Caki2 (cell line): ENCODE measurements around the gene SOAT1. TPM values are rescaled to one million over a fixed set of nuclear protein-coding genes. Genes with fewer than 3 reads are reported as not detected.
A peak's percentile ranks its signal among the peaks of the same experiment; 100 is the strongest.
"Not testable (repeated sequence)": the region's sequence is repeated elsewhere in the genome, so short reads cannot be mapped to it uniquely, and the experiment has no call there.

ENCODE experiments used
- DNase-seq: peaks from one replicate; pipeline ENCODE4 v3.0.0-alpha.2; 2015; ENCODE audit warnings: low read depth
- in situ Hi-C: cut with HindIII; loops from 2 replicates; pipeline ENCODE4 v1.10.0; 2016; ENCODE audit warnings: low sequenced_read_pairs, low pct_unique_long_range_greater_than_20kb, mixed read lengths
- total RNA-seq: library from RNA; depleted of rRNA; stranded (reverse); fragments of >200 nt; shearing (Covaris generic); gene quantifications from 2 replicates; pipeline ENCODE4 v1.2.3, GENCODE V29; 2014; ENCODE audit warnings: low replicate concordance

The SOAT1 gene
- total RNA-seq, 1 experiment from 2014 or later: 16.2 TPM

DNA sequence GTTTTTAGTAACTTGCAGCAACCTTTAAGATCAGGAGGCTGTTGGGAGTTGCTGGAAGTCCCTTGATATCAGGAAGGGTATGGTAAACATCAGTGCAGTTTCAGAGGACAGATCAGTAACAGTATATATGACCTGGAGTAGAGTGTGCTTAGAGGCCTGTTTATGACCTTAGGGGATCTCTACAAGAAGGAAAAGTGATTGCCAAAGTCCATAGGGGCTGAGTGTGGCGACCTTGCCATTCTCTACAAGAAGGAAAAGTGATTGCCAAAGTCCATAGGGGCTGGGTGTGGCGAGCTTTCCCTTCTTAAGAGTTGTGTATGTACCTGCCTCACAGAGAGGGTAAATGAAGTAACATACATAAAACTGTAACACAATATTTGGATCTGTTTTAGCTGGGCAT is 43.7 kb downstream of the SOAT1 start:
- in situ Hi-C loops: no loop called here
- no peak for DNase-seq

DNA sequence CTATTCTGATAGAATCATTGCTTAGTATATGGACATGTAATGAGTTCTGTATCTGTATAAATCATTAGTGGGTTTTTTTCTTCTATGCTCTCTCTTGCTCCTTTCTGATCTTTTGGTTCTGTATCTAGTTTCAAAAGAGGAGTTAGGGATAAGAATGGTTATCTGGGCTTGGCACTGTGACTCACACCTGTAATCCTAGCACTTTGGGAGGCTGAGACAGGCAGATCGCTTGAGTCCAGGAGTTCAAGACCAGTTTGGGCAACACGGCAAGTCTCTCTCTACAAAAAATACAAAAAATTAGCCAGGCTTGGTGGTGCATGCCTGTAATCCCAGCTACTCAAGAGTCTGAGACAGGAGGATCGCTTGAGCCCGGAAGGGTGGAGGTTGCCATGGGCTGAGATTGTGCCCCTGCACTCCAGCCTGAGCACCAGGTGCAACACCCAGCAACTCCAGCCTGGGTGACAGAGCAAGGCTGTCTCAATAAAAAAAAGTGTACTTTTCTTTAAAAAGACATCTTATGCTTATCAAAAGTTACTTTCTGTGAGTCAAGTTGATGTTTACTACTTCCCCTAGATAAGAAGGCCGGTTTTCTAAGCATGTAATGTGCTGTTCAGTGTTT is 44.5 kb downstream of the SOAT1 start:
- in situ Hi-C loops: no loop called here

DNA sequence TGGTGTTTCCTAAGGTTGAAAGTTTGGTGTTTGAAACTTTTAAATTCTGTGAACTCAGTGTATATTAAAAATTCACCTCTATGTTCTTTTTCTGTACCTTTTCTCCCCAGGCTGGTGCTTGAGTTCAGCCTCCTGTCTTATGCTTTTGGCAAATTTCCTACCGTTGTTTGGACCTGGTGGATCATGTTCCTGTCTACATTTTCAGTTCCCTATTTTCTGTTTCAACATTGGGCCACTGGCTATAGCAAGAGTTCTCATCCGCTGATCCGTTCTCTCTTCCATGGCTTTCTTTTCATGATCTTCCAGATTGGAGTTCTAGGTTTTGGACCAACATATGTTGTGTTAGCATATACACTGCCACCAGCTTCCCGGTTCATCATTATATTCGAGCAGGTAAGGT is 47.3 kb downstream of the SOAT1 start:
- in situ Hi-C loops: no loop called here
- DNase-seq: no peak

More for the DNA sequence above, 44.5 kb downstream of the SOAT1 start:
- no peak for DNase-seq

DNA sequence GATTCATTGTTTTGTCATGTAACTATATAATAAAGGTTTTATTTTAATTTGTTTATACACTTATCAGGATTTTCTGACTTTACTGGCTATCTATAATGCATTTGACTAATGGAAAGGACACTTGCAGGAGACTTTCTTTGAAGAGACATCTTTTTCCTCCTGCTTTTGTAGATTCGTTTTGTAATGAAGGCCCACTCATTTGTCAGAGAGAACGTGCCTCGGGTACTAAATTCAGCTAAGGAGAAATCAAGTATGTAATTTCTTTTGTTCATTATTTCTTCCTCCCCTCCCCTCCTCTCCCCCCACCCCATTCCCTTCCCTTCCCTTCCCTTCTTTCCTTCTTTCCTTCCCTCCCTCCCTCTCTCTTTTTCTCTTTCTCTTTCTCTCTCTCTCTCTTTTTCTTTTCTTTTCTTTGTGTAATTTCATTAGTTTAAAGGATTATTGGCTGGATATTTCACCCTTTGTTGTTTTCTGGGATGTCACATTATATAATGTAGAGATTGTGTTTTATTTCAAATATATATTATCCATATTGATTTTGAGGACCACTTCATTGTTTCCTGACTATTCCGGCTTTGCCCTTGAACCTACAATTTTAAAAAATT is 48.4 kb downstream of the SOAT1 start:
- in situ Hi-C loops: no loop called here

DNA sequence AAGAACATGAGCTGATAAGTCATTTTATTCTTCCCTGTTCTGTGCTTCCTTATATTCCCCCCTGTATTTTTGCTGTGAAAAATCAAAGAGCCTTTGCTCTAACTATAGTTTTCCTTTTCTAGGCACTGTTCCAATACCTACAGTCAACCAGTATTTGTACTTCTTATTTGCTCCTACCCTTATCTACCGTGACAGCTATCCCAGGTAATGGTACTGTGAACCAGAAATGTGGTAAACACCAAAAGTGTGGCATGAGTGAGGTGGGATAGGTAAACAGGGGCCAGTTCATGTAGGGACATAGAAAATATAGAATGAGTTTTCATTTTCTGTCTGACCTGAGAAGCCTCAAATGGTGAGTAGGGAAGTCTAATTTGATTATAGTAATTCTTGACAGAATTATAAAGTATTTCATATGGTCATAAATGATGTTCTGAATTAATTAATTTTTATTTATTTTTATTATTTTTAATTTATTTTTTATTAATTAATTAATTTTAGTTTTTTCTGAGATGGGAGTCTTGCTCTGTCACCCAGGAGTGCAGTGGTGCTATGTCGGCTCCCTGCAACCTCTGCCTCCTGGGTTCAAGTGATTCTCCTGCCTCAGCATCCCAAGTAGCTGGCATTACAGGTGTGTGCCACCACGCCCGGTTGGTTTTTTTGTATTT is 49.3 kb downstream of the SOAT1 start:
- in situ Hi-C loops: no loop called here
- DNase-seq: no peak

More for the DNA sequence above, 48.4 kb downstream of the SOAT1 start:
- DNase-seq: no peak

DNA sequence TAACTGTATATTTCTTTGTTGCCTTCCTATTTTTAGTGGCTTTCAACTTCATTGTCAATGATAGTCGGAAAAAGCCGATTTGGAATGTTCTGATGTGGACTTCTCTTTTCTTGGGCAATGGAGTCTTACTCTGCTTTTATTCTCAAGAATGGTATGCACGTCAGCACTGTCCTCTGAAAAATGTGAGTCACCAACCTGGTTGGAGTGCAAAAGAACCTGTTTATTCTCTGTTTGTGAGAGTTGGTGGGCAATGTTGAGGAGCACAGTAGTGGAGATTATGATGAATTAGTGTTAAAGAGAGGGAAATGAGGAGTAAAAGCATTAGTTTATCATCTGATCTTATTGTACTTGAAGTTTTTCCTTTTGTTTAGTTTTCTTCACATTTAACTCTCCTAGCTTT is 57.7 kb downstream of the SOAT1 start:
- in situ Hi-C loops: no loop called here

DNA sequence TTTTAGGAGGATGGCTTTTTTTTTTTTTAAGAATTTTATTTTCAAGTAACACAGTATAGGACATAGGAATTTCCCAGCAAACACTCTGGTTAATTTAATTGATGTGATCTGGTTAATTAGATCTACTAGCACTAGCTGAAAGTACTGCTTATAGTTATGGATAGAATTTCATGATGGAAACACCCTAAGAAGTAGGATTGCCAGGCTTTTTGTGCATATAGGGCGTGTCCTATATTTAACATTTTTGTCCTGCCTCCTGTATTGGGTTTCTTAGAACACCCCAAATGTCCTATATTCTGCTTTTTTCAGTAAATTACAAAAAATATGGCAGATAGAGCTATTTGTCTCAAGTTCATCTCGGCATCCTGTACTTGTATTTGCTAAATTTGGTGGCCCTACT is 58.6 kb downstream of the SOAT1 start:
- no peak for DNase-seq
- in situ Hi-C loops: no loop called here

More for the DNA sequence above, 57.7 kb downstream of the SOAT1 start:
- no peak for DNase-seq

DNA sequence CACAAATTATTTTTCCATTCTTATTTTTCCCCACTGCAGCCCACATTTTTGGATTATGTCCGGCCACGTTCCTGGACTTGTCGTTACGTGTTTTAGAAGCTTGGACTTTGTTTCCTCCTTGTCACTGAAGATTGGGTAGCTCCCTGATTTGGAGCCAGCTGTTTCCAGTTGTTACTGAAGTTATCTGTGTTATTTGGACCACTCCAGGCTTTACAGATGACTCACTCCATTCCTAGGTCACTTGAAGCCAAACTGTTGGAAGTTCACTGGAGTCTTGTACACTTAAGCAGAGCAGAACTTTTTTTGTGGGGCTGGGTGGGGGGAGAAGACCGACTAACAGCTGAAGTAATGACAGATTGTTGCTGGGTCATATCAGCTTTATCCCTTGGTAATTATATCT is 59.9 kb downstream of the SOAT1 start:
- no peak for DNase-seq

DNA sequence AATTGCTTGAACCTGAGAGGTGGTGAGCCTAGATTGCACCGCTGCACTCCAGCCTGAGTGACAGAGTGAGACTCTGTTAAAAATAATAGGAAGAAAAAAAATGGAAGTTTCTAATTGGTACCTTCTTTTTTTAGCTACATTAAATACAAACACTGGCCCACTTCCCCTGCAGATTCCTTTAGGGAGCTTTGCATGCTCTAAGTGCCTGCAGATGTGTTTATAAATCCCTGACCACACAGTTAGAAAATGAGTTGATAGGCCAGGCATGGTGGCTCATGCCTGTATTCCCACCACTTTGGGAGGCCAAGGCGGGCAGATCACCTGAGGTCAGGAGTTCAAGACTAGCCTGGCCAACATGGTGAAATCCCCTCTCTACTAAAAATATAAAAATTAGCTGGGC is 68.0 kb downstream of the SOAT1 start:
- DNase-seq, in situ Hi-C loops: not testable (repeated sequence)

More for the DNA sequence above, 59.9 kb downstream of the SOAT1 start:
- in situ Hi-C loops: no loop called here

DNA sequence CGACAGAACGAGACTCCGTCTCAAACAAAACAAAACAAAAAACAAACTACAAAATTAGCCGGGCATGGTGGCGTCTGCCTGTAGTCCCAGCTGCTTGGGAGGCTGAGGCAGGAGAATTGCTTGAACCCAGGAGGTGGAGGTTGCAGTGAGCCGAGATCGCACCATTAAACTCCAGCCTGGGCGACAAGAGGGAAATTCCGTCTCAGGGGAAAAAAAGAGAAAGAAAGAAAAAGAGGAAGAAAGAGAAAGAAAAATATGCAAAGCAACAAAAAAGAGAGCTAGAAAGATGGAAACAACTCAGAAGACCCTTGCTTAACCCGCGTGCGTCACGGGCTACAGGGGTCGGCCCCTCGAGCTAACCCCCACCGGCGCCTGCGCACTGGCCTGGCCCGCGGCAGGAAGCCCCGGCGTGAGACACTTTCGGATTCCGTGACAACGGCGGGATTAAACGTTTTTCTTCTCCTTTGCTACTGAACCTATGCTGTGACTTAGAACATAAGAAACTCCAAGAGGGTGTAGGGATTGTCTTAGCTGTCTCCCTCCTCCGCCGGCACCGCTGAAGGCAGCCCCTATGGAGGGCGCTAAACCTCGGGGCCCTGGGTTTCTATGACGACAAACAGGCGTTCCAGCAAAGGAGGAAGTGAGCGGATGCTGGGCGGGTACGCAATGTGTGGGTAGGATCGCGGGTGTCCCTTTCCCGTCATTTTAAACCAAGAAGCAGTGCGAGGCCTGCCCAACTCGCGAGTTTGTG is 71.9 kb downstream of the SOAT1 start, which contains the start of gene AXDND1:
TSS of gene AXDND1 (plus strand) at position 630 of the 751 bp plus-strand sequence. CDS start 539 bp downstream, outside the sequence.
- peak; percentile 84 for DNase-seq
- in situ Hi-C loops: no loop called here

DNA sequence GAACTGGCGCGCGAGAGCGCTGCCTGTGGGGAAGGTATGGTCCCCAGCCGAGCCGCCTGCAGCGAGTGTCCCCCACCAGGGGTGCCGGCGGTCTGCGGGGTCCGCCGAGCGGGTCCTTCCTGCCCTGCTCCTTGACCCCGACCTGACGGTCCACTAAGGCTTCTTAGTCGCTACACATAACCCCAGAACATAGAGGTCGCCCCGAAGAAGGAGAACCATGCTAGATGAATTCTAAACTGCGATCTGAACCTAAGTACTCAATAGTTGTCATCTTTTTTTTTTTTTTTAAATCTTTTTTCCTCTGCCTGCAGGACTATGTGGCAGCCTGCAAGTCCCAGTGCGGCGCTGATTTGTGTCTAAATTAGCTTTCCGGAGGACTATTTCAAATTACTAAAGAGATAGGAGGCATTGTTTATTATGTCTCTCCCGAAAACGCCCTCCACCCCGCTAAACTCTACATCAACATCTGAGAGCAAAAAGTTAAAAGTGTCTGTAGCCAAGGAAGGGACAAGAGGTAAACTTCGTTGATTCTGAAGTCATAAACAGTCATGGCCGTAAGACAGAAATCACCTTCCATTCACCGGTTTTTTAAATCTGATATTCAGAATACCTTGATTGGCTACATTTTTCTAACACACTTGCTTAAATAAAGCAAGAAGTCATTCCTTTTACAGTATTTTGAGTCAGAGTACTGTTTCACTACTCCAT is 72.7 kb downstream of the SOAT1 start:
- no peak for DNase-seq
- in situ Hi-C loops: no loop called here

DNA sequence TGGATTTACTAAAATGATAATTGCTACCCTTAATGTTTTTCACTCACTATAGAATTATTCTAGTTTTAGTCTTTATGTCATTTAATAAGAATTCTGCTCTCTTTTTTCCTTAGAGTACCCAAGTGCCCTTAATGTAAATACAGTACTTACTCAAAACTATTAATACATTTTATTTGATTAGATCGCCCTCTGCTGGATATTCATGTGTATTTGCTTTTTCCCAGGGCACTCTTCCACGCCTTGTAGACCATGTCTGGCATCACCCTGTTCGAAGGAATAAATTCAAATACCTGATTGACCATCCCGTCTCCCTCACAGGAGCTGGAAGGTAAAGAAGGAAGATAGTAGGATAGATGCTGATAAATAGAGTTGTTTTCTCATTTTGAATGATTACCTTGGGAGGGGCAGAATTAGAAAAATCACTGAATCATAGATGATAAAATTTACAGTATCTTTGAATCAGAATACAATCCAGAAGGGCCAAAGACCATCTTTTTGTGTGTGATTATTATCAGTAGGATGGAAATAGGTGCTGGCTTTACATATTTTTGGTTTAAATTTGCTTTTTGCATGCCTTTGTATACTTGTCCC is 76.2 kb downstream of the SOAT1 start:
- in situ Hi-C loops: no loop called here
- peak; percentile 57 for DNase-seq

DNA sequence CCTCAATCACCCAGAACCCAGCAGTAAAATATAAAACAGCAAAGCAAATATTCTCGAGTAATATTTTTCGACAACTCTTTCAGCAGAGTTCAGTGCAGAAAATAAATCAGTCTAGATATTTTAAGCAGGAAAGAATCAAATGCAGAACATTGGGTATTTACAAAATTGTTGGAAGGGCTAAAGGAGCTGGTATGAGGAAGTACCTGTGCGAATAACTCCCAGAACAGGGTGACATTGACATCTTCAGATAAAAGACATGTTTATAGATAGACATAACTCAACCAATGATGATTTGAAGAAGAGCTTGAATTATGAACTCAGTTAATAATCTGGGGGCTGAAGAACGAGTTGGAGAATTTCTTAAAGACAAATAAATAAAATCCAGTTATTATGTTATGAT is 78.6 kb downstream of the SOAT1 start:
- DNase-seq: no peak
- in situ Hi-C loops: no loop called here

DNA sequence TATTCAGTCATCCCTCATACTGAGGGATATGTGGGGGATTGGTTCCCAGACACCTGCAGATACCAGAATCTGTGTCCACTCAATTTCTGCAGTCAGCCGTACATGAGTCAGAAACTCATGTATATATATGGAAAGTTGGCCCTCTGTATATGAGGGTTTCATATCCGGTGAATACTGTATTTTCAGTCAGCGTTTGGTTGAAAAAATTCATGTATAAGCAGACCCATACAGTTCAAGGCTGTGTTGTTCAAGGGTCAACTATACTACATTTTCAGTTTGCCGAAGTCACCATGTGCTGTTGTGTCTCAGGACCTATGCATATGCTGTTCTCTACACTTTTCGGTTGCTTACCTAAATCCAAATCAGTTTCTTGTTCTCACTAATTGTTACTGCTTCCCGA is 82.6 kb downstream of the SOAT1 start:
- in situ Hi-C loops: no loop called here
- no peak for DNase-seq

DNA sequence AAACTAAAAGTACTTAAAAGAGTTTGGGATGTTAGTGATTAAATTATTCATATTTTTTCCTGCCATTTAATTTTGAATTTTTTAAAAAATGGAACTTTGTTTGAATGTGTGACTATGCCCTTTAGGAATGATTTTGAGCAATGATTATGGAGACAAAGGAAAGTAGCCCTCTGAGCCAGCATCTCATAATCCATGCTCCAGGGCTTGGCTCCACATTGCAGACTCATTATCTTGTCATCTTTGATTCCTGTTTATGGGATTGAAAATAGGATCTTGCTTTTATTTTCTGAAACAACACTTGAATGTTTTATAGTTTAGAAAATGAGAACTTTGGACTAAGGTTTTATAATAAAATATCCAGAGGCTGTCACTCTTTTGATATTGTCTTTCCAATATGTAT is 86.7 kb downstream of the SOAT1 start:
- in situ Hi-C loops: no loop called here
- no peak for DNase-seq

DNA sequence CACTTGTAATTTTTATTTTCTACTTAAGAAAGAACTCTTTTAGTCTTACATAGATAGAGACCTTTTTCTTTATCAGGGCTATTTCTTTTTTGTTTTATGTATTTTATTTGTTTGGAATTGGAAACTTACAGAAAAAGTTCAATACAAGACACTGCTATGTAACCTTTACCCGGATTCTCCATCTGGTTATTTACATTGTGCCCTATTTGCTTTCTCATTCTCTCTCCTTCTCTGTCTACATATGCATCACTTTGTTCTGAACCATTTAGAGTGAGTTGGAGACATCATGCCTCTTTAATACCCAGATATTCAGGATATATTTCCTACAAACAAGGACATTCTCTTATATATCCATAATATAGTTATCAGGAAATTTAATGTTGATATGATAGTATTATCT is 90.4 kb downstream of the SOAT1 start:
- no peak for DNase-seq
- in situ Hi-C loops: no loop called here

DNA sequence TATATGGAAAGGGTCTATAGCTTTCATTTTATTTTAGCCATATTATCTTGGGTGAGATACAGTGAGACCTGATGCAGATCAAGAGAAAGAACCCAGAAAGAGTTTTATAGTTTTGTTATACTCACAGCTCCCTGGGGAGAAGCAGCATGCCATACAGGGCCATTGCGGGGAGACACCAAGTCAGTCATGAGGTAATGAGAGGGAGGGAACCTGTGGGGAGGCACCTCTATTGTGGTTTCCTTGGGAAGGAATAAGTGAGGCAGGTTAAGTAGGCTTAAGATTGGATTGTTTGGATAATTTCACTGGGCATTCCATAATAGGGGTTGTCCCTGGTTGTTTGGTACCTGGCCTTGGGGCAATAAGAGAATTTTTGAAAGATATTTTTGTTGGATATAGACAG is 91.9 kb downstream of the SOAT1 start:
- no peak for DNase-seq
- in situ Hi-C loops: no loop called here

DNA sequence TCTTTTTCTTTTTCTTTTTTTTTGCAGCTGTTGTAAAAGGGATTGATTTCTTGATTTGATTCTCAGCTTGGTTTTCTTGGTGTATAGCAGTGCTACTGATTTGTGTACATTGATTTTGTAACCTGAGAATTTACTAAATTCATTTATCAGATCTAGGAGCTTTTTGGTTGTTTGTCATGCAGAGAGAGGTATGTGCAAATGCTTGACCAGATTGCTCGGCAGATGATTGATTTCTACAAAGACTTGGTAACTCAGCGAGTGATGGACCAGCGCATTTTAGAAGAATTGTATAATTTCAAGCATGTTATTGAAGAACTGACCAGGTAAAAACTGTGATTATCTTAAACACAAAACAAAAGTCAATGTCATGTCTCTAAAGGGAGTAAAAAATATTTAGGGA is 100.1 kb downstream of the SOAT1 start:
- in situ Hi-C loops: no loop called here

More for the DNA sequence above, 100.1 kb downstream of the SOAT1 start:
- no peak for DNase-seq
